K562 (cell line): ENCODE results near the gene CERS6. TPM values are rescaled to one million over a fixed set of nuclear protein-coding genes. Genes with fewer than 3 reads are reported as not detected.

ENCODE experiments used
- ATAC-seq: fragments of 200-7000 bp; cut with Tn5 transposase; 3 replicates; pipeline ENCODE4 v1.9.1; 2020; ENCODE audit warnings: moderate library complexity
- BruUV-seq: library from RNA; stranded (reverse); fragments of 400-500 nt; replicated peaks from 2 replicates; lab custom pipeline; 2021; lab: Mats Ljungman, UMichigan
- CTCF ChIA-PET: fragments of 300-600 bp; formaldehyde crosslinking; extraction: SDS; loops from one replicate; lab custom pipeline; 2021; ENCODE audit warnings: low intra/inter-chr PET ratio; lab: Yijun Ruan, JAX
- POLR2A ChIA-PET: fragments of 300-600, 350-650 bp; sonication (Branson Sonifier 250); formaldehyde crosslinking; extraction: SDS; loops from one replicate; lab custom pipeline; 2021; ENCODE audit warnings: antibody characterized with exemption, inconsistent platforms; lab: Yijun Ruan, JAX
- DNase-seq, 4 experiments: peaks; one replicate each; pipeline versions ENCODE4 v3.0.0 to v3.0.0-alpha.2; 2011 to 2018; ENCODE audit warnings: low spot score in 3 of 4, mixed read lengths in 3 of 4; ENCODE audit errors: extremely low read depth in 1 of 4
- FAIRE-seq: peaks from 2 replicates; lab custom pipeline; 2011; peaks lifted over from hg19 to GRCh38; lab: Jason Lieb, UNC
- H2AFZ ChIP-seq: 2 replicates; pipeline ENCODE4 v1.6.0; 2011; ENCODE audit warnings: low read depth, low read length, control low read depth, inconsistent platforms
- H3K27ac ChIP-seq: fragments of 200-600 bp; 3 replicates; pipeline ENCODE4 v1.8.0; 2011; ENCODE audit warnings: low read depth, mild to moderate bottlenecking, control low read depth, inconsistent platforms, low read length, moderate library complexity, mixed read lengths; ENCODE audit errors: extremely low read depth
- H3K27me3 ChIP-seq, 2 experiments: fragments of 300-600 bp in 1 of 2; 2 replicates in 1 of 2; 3 replicates in 1 of 2; pipeline versions ENCODE4 v1.6.0 to v1.8.0; 2011; ENCODE audit warnings: inconsistent platforms in 2 of 2, low read length in 2 of 2, mild to moderate bottlenecking in 1 of 2, mixed read lengths in 1 of 2, moderate library complexity in 1 of 2; ENCODE audit not compliant: control insufficient read depth in 2 of 2, insufficient read depth in 2 of 2
- H3K36me3 ChIP-seq: fragments of 300-600 bp; 3 replicates; pipeline ENCODE4 v1.8.0; 2011; ENCODE audit warnings: mild to moderate bottlenecking, low read length, inconsistent platforms; ENCODE audit not compliant: control insufficient read depth, insufficient read depth
- H3K4me1 ChIP-seq, 2 experiments: fragments of 200-600 bp in 1 of 2; replicated peaks in 1 of 2; 2 replicates in 1 of 2; 3 replicates in 1 of 2; pipeline versions ENCODE4 v1.5.1 to v1.8.0; 2011; ENCODE audit warnings: inconsistent platforms in 2 of 2, low read length in 2 of 2, mild to moderate bottlenecking in 1 of 2, mixed read lengths in 1 of 2, moderate library complexity in 1 of 2; ENCODE audit not compliant: control insufficient read depth in 2 of 2, insufficient read depth in 2 of 2
- H3K4me2 ChIP-seq: 2 replicates; pipeline ENCODE4 v1.6.1; 2011; ENCODE audit warnings: low read length, control low read depth, inconsistent platforms, mixed read lengths; ENCODE audit not compliant: insufficient read depth
- H3K4me3 ChIP-seq: fragments of 200-600 bp; sonication (generic), shearing (Covaris generic); 2 replicates; pipeline ENCODE4 v1.5.1; 2016; ENCODE audit warnings: control low read depth, inconsistent platforms
- H3K79me2 ChIP-seq: fragments of 200-600 bp; 3 replicates; pipeline ENCODE4 v1.8.0; 2011; ENCODE audit warnings: low read length, inconsistent platforms; ENCODE audit not compliant: control insufficient read depth, insufficient read depth
- H3K9ac ChIP-seq, 2 experiments: 2 replicates each; pipeline versions ENCODE4 v1.6.0 to v1.6.1; 2011; ENCODE audit warnings: low read depth in 2 of 2, low read length in 2 of 2, control low read depth in 1 of 2, inconsistent platforms in 1 of 2, mild to moderate bottlenecking in 1 of 2, mixed read lengths in 1 of 2; ENCODE audit not compliant: insufficient read depth in 1 of 2
- H3K9me1 ChIP-seq: one replicate; pipeline ENCODE4 v1.6.0; 2011; ENCODE audit warnings: inconsistent platforms, mild to moderate bottlenecking, low read length, moderate library complexity; ENCODE audit not compliant: control insufficient read depth, insufficient read depth
- H3K9me3 ChIP-seq: replicated peaks from 2 replicates; pipeline ENCODE4 v1.5.1; 2011; ENCODE audit warnings: low read depth, low read length, inconsistent platforms; ENCODE audit not compliant: control insufficient read depth, insufficient read depth
- H4K20me1 ChIP-seq: replicated peaks from 2 replicates; pipeline ENCODE4 v1.6.1; 2011; ENCODE audit warnings: low read length, inconsistent platforms, mixed read lengths; ENCODE audit not compliant: control insufficient read depth, insufficient read depth
- PTBP1 ChIP-seq: fragments of 200-400 bp; formaldehyde crosslinking; IDR thresholded peaks from 2 replicates; pipeline ENCODE4 v1.6.1; 2017; ENCODE audit warnings: low read depth, low read length
- ZNF311 ChIP-seq: fragments of 250-450 bp; sonication (Bioruptor Pico); IDR thresholded peaks from 2 replicates; pipeline ENCODE4 v1.4.0; 2020; ENCODE audit warnings: mild to moderate bottlenecking, moderate library complexity
- WGBS: fragments of 100-300 bp; shearing (Covaris generic); methylation state at CpG from one replicate; pipeline ENCODE4 v1.1.6; 2016; ENCODE audit warnings: low coverage, mixed read lengths; ENCODE audit not compliant: insufficient coverage; ENCODE audit errors: missing lambda C conversion rate; 5-methylcytosine and 5-hydroxymethylcytosine counted together
- in situ Hi-C: fragments of 300-500 bp; cut with MboI; formaldehyde crosslinking; loops from 4 replicates; pipeline ENCODE4 v1.15.0; 2018; ENCODE audit warnings: inconsistent platforms, mixed read lengths
- intact Hi-C: fragments of 100-400 bp; cut with micrococcal nuclease; formaldehyde crosslinking; loops from 2 replicates; pipeline ENCODE4 v1.14.2; 2022
- polyA plus RNA-seq, 8 experiments: library from polyadenylated mRNA; depleted of rRNA in 4 of 8; stranded (reverse) in 5 of 8; unstranded in 3 of 8; fragments of >200 nt; fragmentation: Nextera tagmentation in 2 of 8; fragmentation: Illumina TruSeq in 1 of 8; extraction: Ambion mirVana in 2 of 8; extraction: Trizol in 1 of 8; gene quantifications; 2 replicates each; pipeline versions ENCODE4 v1.2.1 to v1.2.3, GENCODE V29; 2011 to 2014; ENCODE audit warnings: inconsistent platforms in 1 of 8, missing spikeins in 1 of 8
- total RNA-seq, 7 experiments: library from RNA; depleted of rRNA in 6 of 7; stranded (reverse); fragments of >200 nt in 6 of 7; fragmentation: Illumina TruSeq in 2 of 7; extraction: Trizol in 2 of 7; gene quantifications; 2 replicates each; pipeline versions ENCODE4 v1.2.1 to v1.2.3, GENCODE V29; 2011 to 2021; ENCODE audit warnings: low replicate concordance in 1 of 7
- TF ChIP-seq, protein P1 (sequence below): fragments of 450-650 bp; IDR thresholded peaks from 2 replicates; pipeline ENCODE4 v1.6.1; 2016

Gene CERS6
- total and polyA plus RNA-seq, 9 of the 15 experiments (the other 6 are each of a cell fraction or from before 2014, with no cell fraction given), result 1.6 to 13.6 (median 11.4) TPM

- WGBS, result 28% methylated on average over 5 of the region's 5 CpGs
These were observed 127.1 kb downstream of the CERS6 start for GRCh38 chr2:168583064-168583709.

More at GRCh38 chr2:168583064-168583709, 127.1 kb downstream of the CERS6 start:
- ATAC-seq, result no peak
- in situ Hi-C loops, result no loop called here
- no peak overlapping the region for H2AFZ ChIP-seq
- FAIRE-seq, result no peak
- H3K9ac ChIP-seq, result no peak overlapping the region
- no peaks in the 10 kb centered on the region for H3K27me3 ChIP-seq
- BruUV-seq, result no TSS peak
- H3K4me1 ChIP-seq, result 0 out of 5 replicates have a peak, but pooled peaks cover 0 to under 1% of the 10 kb centered on the region in 2 experiments
- no peak for DNase-seq
- no peak overlapping the region for H3K4me3 ChIP-seq
- no peak overlapping the region for H3K4me2 ChIP-seq
- H3K79me2 ChIP-seq, result no peaks in the 10 kb centered on the region
- H4K20me1 ChIP-seq, result no peaks in the 10 kb centered on the region
- H3K27ac ChIP-seq, result no peak overlapping the region
- H3K9me3 ChIP-seq, result no peaks in the 10 kb centered on the region
- POLR2A ChIA-PET, result no interaction called here
- TF ChIP-seq, protein P1, sequence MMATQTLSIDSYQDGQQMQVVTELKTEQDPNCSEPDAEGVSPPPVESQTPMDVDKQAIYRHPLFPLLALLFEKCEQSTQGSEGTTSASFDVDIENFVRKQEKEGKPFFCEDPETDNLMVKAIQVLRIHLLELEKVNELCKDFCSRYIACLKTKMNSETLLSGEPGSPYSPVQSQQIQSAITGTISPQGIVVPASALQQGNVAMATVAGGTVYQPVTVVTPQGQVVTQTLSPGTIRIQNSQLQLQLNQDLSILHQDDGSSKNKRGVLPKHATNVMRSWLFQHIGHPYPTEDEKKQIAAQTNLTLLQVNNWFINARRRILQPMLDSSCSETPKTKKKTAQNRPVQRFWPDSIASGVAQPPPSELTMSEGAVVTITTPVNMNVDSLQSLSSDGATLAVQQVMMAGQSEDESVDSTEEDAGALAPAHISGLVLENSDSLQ, result 0 out of 2 replicates have a peak, but pooled peaks have one; percentile 23
- TF ChIP-seq ZNF311 (CRISPR knock-in tag) (no peak), PTBP1 (no peak)
- TF ChIP-seq, all 486 proteins: peak for 1
- Histone ChIP-seq H3K36me3 (no peaks in the 10 kb centered on the region), H3K9me1 (no peaks in the 10 kb centered on the region)
- CTCF ChIA-PET, result no interaction called here
- intact Hi-C loops, result no loop called here
